ENCODE data around the gene SSBP2. TPM values are rescaled to one million over a fixed set of nuclear protein-coding genes. Genes with fewer than 3 reads are reported as not detected.
"Not testable (repeated sequence)": the region's sequence is repeated elsewhere in the genome, so short reads cannot be mapped to it uniquely, and the experiment has no call there.

Gene SSBP2
- total RNA-seq, 4 donors from 2014 or later, result 54.1 to 136 (median 69.8) TPM

DNA sequence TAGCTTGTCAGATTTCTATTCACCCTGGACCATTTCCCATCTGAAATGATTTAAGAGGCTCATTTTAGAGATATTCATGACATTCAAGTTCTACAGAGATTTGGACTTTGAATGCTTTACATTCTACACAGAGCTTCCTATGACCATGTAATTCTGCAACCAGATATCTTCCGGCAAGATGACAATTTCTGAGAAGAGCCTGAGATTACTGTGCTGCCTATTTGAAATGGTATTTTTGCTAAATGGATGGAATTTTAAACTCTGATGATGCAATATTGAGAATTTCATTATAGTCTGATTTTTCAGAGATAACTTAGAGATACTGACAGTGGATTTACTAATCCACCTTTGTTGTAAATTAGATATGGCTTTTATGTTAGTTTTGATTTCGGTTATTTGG, 341.0 kb downstream of the SSBP2 start:
- Histone ChIP-seq H3K9me3 (no peaks in the 10 kb centered on the region), H3K36me3 (no peaks in the 10 kb centered on the region), H3K4me1 (no peaks in the 10 kb centered on the region), H3K27ac (no peak overlapping the region), H3K27me3 (no peaks in the 10 kb centered on the region), H3K4me3 (no peak overlapping the region)
- TF ChIP-seq, protein P1, sequence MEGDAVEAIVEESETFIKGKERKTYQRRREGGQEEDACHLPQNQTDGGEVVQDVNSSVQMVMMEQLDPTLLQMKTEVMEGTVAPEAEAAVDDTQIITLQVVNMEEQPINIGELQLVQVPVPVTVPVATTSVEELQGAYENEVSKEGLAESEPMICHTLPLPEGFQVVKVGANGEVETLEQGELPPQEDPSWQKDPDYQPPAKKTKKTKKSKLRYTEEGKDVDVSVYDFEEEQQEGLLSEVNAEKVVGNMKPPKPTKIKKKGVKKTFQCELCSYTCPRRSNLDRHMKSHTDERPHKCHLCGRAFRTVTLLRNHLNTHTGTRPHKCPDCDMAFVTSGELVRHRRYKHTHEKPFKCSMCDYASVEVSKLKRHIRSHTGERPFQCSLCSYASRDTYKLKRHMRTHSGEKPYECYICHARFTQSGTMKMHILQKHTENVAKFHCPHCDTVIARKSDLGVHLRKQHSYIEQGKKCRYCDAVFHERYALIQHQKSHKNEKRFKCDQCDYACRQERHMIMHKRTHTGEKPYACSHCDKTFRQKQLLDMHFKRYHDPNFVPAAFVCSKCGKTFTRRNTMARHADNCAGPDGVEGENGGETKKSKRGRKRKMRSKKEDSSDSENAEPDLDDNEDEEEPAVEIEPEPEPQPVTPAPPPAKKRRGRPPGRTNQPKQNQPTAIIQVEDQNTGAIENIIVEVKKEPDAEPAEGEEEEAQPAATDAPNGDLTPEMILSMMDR (IDR thresholded peaks at IDR 0.05), result no peak
- no peak for TF ChIP-seq POLR2AphosphoS5 (IDR thresholded peaks at IDR 0.05)
- TF ChIP-seq EP300 (IDR thresholded peaks at IDR 0.05), result no peak
- TF ChIP-seq POLR2A (IDR thresholded peaks at IDR 0.05), result no peak
- 87% methylated on average over 2 of the region's 2 CpGs for WGBS
- DNase-seq (ENCODE audit: low spot score in 2 of 2), result no peak

DNA sequence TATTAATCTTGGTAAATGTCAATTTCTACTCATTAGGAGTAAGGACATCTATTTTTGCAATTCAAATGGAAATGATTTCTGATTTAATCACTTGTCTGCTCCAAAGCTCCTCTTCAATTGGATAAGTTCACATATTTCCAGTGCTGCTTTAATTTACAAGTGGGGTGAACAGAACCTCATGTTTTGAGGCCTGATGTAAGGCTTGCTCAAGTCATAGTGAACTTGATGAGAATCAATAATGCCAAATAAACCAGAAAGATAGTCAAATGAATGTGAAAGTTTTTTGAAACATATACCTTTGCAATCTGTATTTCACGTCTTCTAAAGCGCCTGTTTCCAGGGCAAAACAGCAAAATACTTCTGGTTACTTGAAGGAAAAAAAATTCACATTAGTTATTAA, 341.5 kb downstream of the SSBP2 start:
- H3K4me1 ChIP-seq, result no peaks in the 10 kb centered on the region
- no peaks in the 10 kb centered on the region for H3K36me3 ChIP-seq
- H3K9me3 ChIP-seq, result no peaks in the 10 kb centered on the region
- no peak for TF ChIP-seq POLR2AphosphoS5 (IDR thresholded peaks at IDR 0.05)
- TF ChIP-seq EP300 (IDR thresholded peaks at IDR 0.05), result no peak
- no peak overlapping the region for H3K4me3 ChIP-seq
- H3K27ac ChIP-seq, result no peak overlapping the region
- no peaks in the 10 kb centered on the region for H3K27me3 ChIP-seq
- WGBS, result 94% methylated on average over 2 of the region's 2 CpGs
- DNase-seq (ENCODE audit: low spot score in 2 of 2), result no peak

DNA sequence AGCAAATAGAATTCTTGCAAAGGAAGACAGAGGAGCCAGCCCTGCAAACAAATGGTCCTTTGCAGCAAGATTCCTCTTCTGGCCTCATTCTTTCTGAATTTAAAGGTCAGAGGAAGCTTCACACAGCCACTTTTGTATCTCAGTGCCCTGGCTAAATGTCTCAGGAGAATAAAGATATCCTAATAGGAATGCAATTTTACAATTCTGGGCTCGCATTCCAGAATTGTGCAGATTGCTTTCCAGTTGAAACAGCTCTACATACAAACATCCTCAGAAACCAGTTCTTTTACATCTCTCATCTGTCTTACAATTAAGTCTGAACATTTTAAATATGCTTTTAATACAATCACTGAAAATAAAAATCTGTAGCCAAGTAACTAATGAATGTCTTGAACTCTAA, 342.4 kb downstream of the SSBP2 start:
- no peak overlapping the region for H3K27ac ChIP-seq
- TF ChIP-seq POLR2A (IDR thresholded peaks at IDR 0.05), result no peak
- TF ChIP-seq, protein P1 (IDR thresholded peaks at IDR 0.05), result no peak
- no peak for TF ChIP-seq POLR2AphosphoS5 (IDR thresholded peaks at IDR 0.05)
- no peak for TF ChIP-seq EP300 (IDR thresholded peaks at IDR 0.05)
- H3K36me3 ChIP-seq, result no peaks in the 10 kb centered on the region
- DNase-seq (ENCODE audit: low spot score in 2 of 2), result no peak
- no peak overlapping the region for H3K4me3 ChIP-seq
- H3K27me3 ChIP-seq, result no peaks in the 10 kb centered on the region
- WGBS, result 72% methylated on average over 1 of the region's 1 CpG
- H3K9me3 ChIP-seq, result no peaks in the 10 kb centered on the region
- no peaks in the 10 kb centered on the region for H3K4me1 ChIP-seq

DNA sequence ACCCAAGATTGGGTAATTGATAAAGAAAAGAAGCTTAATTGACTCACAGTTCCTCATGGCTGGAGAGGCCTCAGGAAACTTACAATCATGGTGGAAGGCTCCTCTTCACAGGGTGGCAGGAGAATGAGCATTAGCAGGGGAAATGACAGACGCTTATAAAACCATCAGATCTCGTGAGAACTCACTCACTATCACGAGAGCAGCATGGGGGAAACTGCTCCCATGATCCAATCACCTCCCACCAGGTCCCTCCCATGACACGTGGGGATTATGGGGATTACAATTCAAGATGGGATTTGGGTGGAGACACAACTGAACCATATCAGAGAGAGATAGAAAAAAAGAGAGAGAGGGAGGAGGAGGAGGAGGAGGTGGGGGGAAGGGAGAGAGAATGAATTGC, 343.1 kb downstream of the SSBP2 start:
- WGBS, result 82% methylated on average over 4 of the region's 4 CpGs
- H3K4me3 ChIP-seq, result not testable (repeated sequence)

DNA sequence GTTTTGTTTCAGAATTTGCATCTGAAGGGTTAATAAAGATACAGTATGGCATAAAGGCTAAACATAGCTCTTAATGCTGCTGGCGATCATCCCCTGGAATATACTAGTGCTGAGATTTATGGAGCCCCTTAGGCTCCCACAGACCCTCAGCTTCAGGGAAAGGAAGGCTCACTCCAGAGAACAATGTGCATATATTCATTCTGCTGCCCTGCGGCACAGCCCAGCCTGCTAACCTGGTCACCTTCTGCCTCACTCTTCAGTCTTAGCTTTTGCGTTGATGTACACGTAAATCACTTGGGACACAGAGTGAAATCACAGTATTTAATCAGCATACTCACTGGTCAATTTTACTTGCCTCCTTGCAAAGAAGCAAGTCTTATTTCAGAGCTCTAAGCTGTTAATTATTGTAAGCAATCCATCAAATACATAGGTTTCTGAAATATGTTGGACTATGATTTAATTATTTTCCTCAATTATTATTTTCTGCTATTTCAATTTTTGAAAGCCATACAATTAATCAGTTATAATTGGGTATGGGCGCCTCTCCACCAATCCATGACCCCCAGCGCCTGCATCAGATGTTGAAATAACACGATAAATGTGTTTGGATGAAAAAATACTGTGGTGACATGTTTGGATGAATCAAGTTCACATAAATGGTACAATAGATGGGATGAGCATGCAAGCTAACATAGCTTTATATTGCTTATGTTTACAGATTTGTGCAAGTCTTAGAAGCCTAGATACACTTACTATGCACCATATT, 345.6 kb downstream of the SSBP2 start:
- Histone ChIP-seq H3K36me3 (no peaks in the 10 kb centered on the region), H3K4me1 (no peaks in the 10 kb centered on the region), H3K9me3 (no peaks in the 10 kb centered on the region), H3K27ac (no peak overlapping the region), H3K4me3 (no peak overlapping the region), H3K27me3 (no peaks in the 10 kb centered on the region)
- 82% methylated on average over 7 of the region's 7 CpGs for WGBS
- no peak for DNase-seq (ENCODE audit: low spot score in 2 of 2)
- TF ChIP-seq POLR2AphosphoS5 (IDR thresholded peaks at IDR 0.05) (no peak), POLR2A (IDR thresholded peaks at IDR 0.05) (no peak), EP300 (IDR thresholded peaks at IDR 0.05) (no peak)
- TF ChIP-seq, protein P1 (IDR thresholded peaks at IDR 0.05), result no peak

More for the DNA sequence above, 343.1 kb downstream of the SSBP2 start:
- not testable (repeated sequence) for H3K9me3 ChIP-seq; H3K4me1 ChIP-seq; DNase-seq (ENCODE audit: low spot score in 2 of 2); H3K36me3 ChIP-seq; H3K27ac ChIP-seq; H3K27me3 ChIP-seq

DNA sequence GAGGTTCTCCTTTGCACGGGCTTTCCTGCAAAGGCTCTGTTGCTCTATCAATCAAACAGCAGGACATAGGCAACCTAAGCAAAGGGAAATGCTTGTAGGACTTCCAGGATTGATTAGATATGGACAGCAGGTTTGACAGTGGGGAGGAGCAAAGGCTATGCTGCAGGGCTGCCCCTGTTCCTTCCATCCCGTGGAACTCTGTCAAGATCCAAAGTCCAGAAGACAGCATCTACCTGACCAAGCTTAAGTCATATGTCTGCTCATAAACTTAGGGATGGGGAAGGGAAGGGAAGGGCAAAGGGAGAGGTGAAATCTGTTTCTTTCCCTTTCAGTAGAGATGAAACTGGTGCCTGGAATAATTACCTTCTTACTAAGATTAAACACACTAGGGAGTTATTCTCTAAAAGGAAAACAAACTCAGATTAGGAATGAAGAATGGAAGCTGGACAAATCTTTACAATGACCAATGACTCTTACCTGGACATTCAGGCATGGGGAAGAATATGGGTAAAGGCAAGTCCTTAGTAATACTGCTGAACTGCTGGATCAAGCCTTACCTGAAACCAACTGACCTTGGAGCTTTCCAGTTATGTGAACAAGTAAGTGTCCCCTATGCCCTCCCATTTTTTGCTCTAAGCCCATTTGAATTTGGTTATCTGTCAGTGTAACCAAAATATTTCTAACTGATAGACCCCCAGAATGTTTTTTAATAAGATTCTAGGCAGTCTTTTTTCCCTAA, 348.5 kb downstream of the SSBP2 start:
- H3K27ac ChIP-seq, result no peak overlapping the region
- TF ChIP-seq EP300 (IDR thresholded peaks at IDR 0.05), result no peak
- TF ChIP-seq, protein P1 (IDR thresholded peaks at IDR 0.05), result no peak
- TF ChIP-seq POLR2AphosphoS5 (IDR thresholded peaks at IDR 0.05), result no peak
- no peak for TF ChIP-seq POLR2A (IDR thresholded peaks at IDR 0.05)
- H3K4me1 ChIP-seq, result no peaks in the 10 kb centered on the region
- H3K36me3 ChIP-seq, result no peaks in the 10 kb centered on the region
- no peak overlapping the region for H3K4me3 ChIP-seq
- no peaks in the 10 kb centered on the region for H3K9me3 ChIP-seq
- H3K27me3 ChIP-seq, result no peaks in the 10 kb centered on the region
- 35% methylated on average over 2 of the region's 2 CpGs for WGBS
- DNase-seq (ENCODE audit: low spot score in 2 of 2), result no peak

Data from suprapubic skin (tissue), 4 donors.